HG03571 (cell line): ENCODE data around the gene OR10H5.
"Not testable (repeated sequence)": the region's sequence is repeated elsewhere in the genome, so short reads cannot be mapped to it uniquely, and the experiment has no call there.

Source experiments
- ATAC-seq: cut with Tn5 transposase; IDR thresholded peaks from one replicate; pipeline ENCODE4 v1.9.1; 2021; ENCODE audit not compliant: unreplicated experiment

The OR10H5 gene

DNA sequence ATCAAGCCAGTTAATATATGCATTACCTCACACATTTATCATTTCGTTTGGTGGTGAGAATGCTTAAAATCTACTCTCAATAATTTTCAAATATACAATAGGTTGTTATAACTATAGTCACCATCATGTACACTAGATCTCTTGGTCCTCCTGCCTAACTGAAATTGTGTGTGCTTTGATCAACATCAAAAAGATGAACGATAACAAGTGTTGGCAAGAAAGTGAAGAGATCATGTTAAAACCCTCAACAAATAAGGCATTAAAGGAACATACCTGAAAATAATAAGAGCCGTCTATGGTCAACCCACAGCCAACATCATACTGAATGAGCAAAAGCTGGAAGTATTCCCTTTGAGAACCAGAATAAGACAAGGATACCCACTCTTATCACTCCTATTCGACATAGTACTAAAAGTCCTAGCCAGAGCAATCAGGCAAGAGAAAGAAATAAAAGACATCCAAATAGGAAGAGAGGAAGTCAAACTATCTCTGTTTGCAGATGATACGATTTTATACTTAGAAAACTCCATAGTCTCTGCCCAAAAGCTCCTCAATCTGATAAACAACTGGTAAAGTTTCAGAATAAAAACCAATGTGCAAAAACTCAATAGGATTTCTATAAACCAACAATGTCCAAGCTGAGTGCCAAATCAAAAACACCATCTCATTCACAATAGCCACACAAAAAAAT, 55.9 kb downstream of the OR10H5 start:
- no peak for ATAC-seq

DNA sequence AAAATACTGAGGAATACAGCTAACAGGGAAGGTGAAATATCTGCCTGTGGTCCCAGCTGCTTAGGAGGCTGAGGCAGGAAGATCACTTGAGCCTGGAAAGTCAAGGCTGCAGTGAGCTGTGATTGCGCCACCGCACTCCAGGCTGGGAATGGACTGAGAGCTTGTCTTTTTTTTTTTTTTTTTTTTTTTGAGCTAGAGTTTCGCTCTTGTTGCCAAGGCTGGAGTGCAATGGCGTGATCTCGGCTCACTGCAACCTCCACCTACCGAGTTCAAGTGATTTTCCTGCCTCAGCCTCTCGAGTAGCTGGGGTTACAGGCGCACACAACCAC, 56.4 kb downstream of the OR10H5 start:
- not testable (repeated sequence) for ATAC-seq

DNA sequence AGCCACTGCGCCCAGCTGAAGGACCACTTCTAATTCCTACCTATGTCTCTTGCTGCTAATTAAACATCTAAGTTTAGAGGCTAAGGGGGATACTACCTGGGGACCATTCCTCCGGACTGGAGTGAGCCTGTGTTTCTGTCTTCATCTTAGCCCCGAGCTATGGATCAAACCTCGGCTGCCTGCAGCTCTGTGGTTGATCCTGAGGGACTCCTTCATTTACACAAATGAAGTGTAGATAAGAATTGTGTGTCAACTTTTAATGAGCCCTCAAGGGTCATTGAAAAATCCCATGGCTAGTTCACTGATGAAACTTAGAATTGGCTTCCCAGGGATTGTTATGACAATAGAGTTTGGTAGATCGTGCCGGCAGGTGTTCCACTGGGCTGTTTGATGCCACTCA, 59.5 kb downstream of the OR10H5 start:
- no peak for ATAC-seq

DNA sequence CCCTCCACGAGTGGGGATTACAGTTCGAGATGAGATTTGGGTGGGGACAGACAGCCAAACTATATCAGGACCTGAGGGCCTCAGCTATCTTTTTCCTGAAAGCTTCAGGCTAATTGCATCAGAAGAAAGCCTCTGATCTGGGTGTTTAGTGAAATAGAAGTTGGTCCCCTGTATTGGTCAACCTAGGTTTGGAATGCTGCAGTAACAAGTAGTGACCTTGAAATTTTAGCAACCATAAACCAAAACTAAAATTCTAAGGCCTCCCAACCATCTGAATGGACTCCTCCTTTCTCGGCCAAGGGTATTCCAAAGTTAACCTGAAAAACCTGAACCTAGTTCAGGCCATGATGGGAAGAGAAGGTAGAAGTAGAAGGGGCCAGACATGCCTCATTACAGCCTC, 62.9 kb downstream of the OR10H5 start:
- ATAC-seq = no peak
